ENCODE measurements around the gene MCTP2.
A peak's percentile ranks its signal among the peaks of the same experiment; 100 is the strongest.

MCTP2 gene

GRCh38 chr15:94387849-94388441 is 156.6 kb downstream of the MCTP2 start:
- no peak for DNase-seq

- DNase-seq: no peak
These were observed 164.3 kb downstream of the MCTP2 start for GRCh38 chr15:94395640-94396039.

GRCh38 chr15:94397337-94397736 is 166.0 kb downstream of the MCTP2 start:
- no peak for DNase-seq

GRCh38 chr15:94398001-94398400 is 166.6 kb downstream of the MCTP2 start:
- DNase-seq: no peak

- no peak for DNase-seq
These were observed 169.4 kb downstream of the MCTP2 start for GRCh38 chr15:94400526-94401298.

GRCh38 chr15:94403331-94403730 is 172.0 kb downstream of the MCTP2 start:
- no peak for DNase-seq

GRCh38 chr15:94404733-94405283 is 173.4 kb downstream of the MCTP2 start:
- no peak for DNase-seq

- no peak for DNase-seq
These were observed 179.9 kb downstream of the MCTP2 start for GRCh38 chr15:94411285-94411684.

GRCh38 chr15:94411846-94412245 is 180.5 kb downstream of the MCTP2 start:
- no peak for DNase-seq

GRCh38 chr15:94412979-94413746 is 181.8 kb downstream of the MCTP2 start:
- DNase-seq: peak in 1 of 51 donors; percentile 0

GRCh38 chr15:94414916-94415315 is 183.6 kb downstream of the MCTP2 start:
- DNase-seq: no peak

GRCh38 chr15:94416267-94416666 is 184.9 kb downstream of the MCTP2 start:
- DNase-seq: no peak

GRCh38 chr15:94416820-94417219 is 185.5 kb downstream of the MCTP2 start:
- no peak for DNase-seq

- no peak for DNase-seq
These were observed 186.3 kb downstream of the MCTP2 start for GRCh38 chr15:94417501-94418293.

- DNase-seq: no peak
These were observed 190.3 kb downstream of the MCTP2 start for GRCh38 chr15:94421706-94422105.

GRCh38 chr15:94432279-94432678 is 200.9 kb downstream of the MCTP2 start:
- no peak for DNase-seq

GRCh38 chr15:94439158-94439557 is 207.8 kb downstream of the MCTP2 start:
- DNase-seq: no peak

GRCh38 chr15:94441760-94442159 is 210.4 kb downstream of the MCTP2 start:
- DNase-seq: no peak

- DNase-seq: no peak
These were observed 211.1 kb downstream of the MCTP2 start for GRCh38 chr15:94442480-94442879.

GRCh38 chr15:94443186-94443585 is 211.8 kb downstream of the MCTP2 start:
- DNase-seq: no peak

- DNase-seq: no peak
These were observed 214.3 kb downstream of the MCTP2 start for GRCh38 chr15:94445566-94446160.
